ENCODE results near the gene CAPSL. TPM values are rescaled to one million over a fixed set of nuclear protein-coding genes. Genes with fewer than 3 reads are reported as not detected.
A peak's percentile ranks its signal among the peaks of the same experiment; 100 is the strongest.
"Not testable (repeated sequence)": the region's sequence is repeated elsewhere in the genome, so short reads cannot be mapped to it uniquely, and the experiment has no call there.

Gene CAPSL
- total and polyA plus RNA-seq, 3 donors from 2014 or later = 3.5 to 28.5 (median 4.5) TPM

DNA sequence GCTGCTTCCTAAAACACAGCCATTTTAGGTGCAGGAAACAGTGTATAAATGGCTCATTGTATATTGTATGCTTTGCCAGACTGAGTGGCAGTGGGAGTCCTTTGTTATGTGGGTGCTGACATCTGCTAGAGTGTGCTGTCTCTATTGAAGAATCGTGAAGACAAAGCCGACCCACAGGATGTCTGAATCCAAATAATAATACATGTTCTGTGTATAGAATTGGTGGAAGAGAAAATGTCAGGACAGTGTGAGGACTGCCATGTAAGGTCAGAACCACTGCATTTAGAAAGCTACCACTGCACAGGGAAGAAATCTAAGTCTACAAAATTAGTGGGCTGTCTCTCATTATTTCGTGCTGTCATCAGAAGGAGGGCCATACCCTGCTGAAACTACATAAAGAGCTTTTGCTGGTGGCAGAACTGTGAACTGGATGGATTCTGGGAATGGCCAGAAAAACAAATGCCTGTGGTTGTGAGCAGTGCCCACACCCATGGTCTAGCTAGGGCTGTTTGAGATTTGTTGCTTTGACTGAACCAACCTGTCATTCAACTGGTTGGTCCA lies 79.2 kb downstream of the CAPSL start:
- Histone ChIP-seq H3K9me3 (no peaks in the 10 kb centered on the region), H3K36me3 (ENCODE audit: low read depth, missing control alignments) (no peaks in the 10 kb centered on the region), H3K27ac (no peak overlapping the region), H3K4me1 (peaks cover 15% of the 10 kb centered on the region), H3K27me3 (no peaks in the 10 kb centered on the region), H3K4me3 (no peak overlapping the region)
- intact Hi-C loops (cut with DNase I; ENCODE audit: low total_unique reads) = no loop called here
- TF ChIP-seq, protein P1, sequence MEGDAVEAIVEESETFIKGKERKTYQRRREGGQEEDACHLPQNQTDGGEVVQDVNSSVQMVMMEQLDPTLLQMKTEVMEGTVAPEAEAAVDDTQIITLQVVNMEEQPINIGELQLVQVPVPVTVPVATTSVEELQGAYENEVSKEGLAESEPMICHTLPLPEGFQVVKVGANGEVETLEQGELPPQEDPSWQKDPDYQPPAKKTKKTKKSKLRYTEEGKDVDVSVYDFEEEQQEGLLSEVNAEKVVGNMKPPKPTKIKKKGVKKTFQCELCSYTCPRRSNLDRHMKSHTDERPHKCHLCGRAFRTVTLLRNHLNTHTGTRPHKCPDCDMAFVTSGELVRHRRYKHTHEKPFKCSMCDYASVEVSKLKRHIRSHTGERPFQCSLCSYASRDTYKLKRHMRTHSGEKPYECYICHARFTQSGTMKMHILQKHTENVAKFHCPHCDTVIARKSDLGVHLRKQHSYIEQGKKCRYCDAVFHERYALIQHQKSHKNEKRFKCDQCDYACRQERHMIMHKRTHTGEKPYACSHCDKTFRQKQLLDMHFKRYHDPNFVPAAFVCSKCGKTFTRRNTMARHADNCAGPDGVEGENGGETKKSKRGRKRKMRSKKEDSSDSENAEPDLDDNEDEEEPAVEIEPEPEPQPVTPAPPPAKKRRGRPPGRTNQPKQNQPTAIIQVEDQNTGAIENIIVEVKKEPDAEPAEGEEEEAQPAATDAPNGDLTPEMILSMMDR (IDR thresholded peaks at IDR 0.05) = no peak
- TF ChIP-seq POLR2A (IDR thresholded peaks at IDR 0.05) = no peak
- WGBS, 2 donors = 66 to 73% methylated on average over 3 of the region's 3 CpGs
- no peak for DNase-seq

DNA sequence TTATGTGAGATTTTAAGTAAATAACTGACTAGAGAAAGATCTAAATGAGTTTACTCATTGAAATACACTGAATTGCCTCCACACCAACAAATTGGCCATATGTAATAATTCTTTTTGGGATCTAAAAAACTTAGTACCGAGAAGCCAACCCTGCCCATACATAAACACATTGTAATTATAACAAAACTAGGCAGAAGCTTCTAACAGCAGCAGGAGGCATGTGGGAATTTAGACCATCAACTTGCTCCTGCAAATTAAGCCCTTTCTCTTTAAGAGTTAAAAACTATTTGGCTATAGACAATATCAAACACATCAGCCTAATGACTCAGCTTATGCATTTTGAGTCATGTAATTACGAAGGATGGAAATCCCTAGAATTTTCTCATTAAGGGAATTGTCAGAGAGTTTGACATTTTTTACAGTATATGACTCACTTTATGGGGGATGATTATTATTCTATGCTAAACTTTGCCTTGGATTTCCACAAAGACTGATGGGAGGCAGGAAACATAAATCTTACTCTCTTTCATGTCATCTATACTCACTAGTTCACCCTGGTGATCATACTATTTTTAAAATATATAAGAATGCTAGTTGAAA lies 80.7 kb downstream of the CAPSL start:
- no peak for DNase-seq
- 66 to 67% methylated on average over 2 of the region's 2 CpGs for WGBS, 2 donors
- no peak overlapping the region for H3K27ac ChIP-seq

DNA sequence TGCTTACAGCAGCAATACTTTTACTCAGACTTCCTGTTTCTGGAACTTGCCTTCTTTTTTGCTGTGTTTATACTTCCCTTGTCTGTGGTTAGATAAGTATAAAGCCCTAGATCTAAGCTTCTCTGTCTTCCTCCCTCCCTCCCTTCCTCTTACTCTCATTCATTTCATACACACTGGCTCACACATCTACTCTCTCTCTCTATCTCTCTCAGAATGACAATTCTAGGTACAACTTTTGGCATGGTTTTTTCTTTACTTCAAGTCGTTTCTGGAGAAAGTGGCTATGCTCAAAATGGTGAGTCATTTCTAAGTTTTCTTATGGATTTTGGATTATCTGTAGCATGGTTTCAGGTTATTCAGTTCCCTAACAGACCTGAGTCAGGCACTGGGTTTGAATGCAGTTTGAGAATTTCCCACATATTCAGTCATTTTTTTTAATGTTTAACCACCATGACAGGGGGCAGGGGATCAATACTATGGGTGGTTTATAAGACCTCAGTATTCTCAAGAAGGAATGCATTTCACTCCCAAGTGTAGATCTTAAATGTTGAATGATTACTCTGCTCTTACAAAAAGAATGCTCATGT lies 81.6 kb downstream of the CAPSL start, which contains the start of gene IL7R:
IL7R (plus strand) TSS at position 127 of the 587 bp plus-strand sequence; CDS start at position 214, 87 bp downstream.
- no peak within 1 kb of the TSS for H3K4me3 ChIP-seq
- 14 to 38% methylated on average over 1 of the region's 1 CpG for WGBS, 2 donors
- no peak for DNase-seq
- no peaks in the 10 kb centered on the region for H3K27me3 ChIP-seq
- intact Hi-C loops (cut with DNase I; ENCODE audit: low total_unique reads) = no loop called here
- H3K27ac ChIP-seq = peak within 1 kb of the TSS in 1 of 2 donors; percentile 43
- H3K4me1 ChIP-seq = peaks cover 35% of the 10 kb centered on the region
- H3K9me3 ChIP-seq = no peaks in the 10 kb centered on the region
- H3K36me3 ChIP-seq (ENCODE audit: low read depth, missing control alignments) = no peaks in the 10 kb centered on the region
- no peak for TF ChIP-seq POLR2A (IDR thresholded peaks at IDR 0.05)
- TF ChIP-seq, protein P1 (IDR thresholded peaks at IDR 0.05) = no peak

More for the DNA sequence above, 80.7 kb downstream of the CAPSL start:
- Histone ChIP-seq H3K36me3 (ENCODE audit: low read depth, missing control alignments) (no peaks in the 10 kb centered on the region), H3K27me3 (no peaks in the 10 kb centered on the region), H3K4me3 (no peak overlapping the region), H3K9me3 (no peaks in the 10 kb centered on the region), H3K4me1 (peaks cover 30% of the 10 kb centered on the region)
- no peak for TF ChIP-seq POLR2A (IDR thresholded peaks at IDR 0.05)
- intact Hi-C loops (cut with DNase I; ENCODE audit: low total_unique reads) = no loop called here

DNA sequence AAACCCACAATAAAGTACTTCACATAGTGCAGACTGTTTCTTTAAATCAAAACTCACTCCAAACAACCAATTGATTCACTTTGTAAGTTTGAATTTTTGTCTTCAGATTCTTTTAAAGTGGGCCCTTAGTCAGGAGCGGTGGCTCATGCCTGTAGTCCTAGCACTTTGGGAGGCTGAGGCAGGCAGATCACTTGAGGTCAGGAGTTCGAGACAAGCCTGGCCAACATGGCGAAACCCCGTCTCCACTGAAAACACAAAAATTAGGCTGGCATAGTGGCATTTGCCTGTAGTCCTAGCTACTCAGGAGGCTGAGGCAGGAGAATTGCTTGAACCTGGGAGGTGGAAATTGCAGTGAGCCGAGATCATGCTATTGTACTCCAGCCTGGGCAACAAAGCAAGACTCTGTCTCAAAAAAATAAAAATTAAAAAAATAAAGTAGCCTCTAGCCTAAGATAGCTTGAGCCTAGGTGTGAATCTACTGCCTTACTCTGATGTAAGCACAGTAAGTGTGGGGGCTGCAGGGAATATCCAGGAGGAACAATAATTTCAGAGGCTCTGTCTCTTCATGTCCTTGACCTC lies 82.1 kb downstream of the CAPSL start:
- intact Hi-C loops (cut with DNase I; ENCODE audit: low total_unique reads); DNase-seq; H3K4me3 ChIP-seq; H3K9me3 ChIP-seq; H3K36me3 ChIP-seq (ENCODE audit: low read depth, missing control alignments); H3K27me3 ChIP-seq: not testable (repeated sequence)
- Histone ChIP-seq H3K4me1 (peaks cover 40% of the 10 kb centered on the region), H3K27ac (peak overlapping the region in 1 of 2 donors; percentile 43)
- WGBS, 2 donors = 92% methylated on average over 5 of the region's 5 CpGs

DNA sequence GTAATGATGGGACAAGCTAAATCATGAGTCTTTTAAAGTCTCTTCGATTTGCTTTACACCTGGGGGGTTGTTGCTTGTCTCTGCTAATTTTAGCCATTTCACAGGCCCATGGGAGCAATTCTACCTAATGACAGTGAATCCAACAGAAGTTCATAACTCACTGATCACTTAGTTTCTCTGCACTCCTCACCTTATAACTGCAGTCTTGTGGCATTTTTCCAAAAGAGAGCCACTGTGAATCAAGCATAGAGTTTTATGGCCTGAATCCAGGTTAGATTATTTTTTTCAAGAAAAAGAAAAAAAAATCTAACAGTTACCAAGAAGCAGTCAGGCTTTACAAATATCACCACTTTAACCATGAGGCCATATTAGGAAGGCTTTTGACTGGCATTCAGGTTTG lies 83.2 kb downstream of the CAPSL start:
- TF ChIP-seq, protein P1 (IDR thresholded peaks at IDR 0.05) = no peak
- no peak for TF ChIP-seq POLR2A (IDR thresholded peaks at IDR 0.05)
- H3K27me3 ChIP-seq = no peaks in the 10 kb centered on the region
- H3K4me1 ChIP-seq = peaks cover 37% of the 10 kb centered on the region
- intact Hi-C loops (cut with DNase I; ENCODE audit: low total_unique reads) = no loop called here
- peak overlapping the region in 1 of 2 donors; percentile 81 for H3K27ac ChIP-seq
- no peak for DNase-seq
- H3K36me3 ChIP-seq (ENCODE audit: low read depth, missing control alignments) = no peaks in the 10 kb centered on the region
- H3K9me3 ChIP-seq = no peaks in the 10 kb centered on the region
- H3K4me3 ChIP-seq = no peak overlapping the region
- whole genome bisulfite sequencing, 2 donors = 66 to 83% methylated on average over 1 of the region's 1 CpG

Small RNA genes within 50 kb of the gene (small RNA-seq; reads per million reads assigned to genes)
- gene AC112204.1 = 0 reads per million in 2 donors

Other genes starting within 250 kb of the CAPSL start
- 10 to 100 TPM in 1 of 2 donors, 1 to 10 TPM in 1; 7.6 to 17.5 TPM for gene IL7R, start 81.7 kb downstream of the CAPSL start, total RNA-seq
- 12.1 TPM for gene IL7R, start 81.7 kb downstream of the CAPSL start, polyA plus RNA-seq (ENCODE audit: insufficient read depth, low read depth, low replicate concordance)
- 1 to 10 TPM; 4.3 to 7.5 TPM for gene UGT3A1, start 52.8 kb upstream of the CAPSL start, total RNA-seq
- 12.4 TPM for gene UGT3A1, start 52.8 kb upstream of the CAPSL start, polyA plus RNA-seq (ENCODE audit: insufficient read depth, low read depth, low replicate concordance)
- 10 to 100 TPM in 1 of 2 donors, 1 to 10 TPM in 1; 6.9 to 10.8 TPM for gene UGT3A2, start 128.3 kb upstream of the CAPSL start, total RNA-seq
- gene UGT3A2, start 128.3 kb upstream of the CAPSL start, polyA plus RNA-seq (ENCODE audit: insufficient read depth, low read depth, low replicate concordance) = 14.9 TPM
- gene LMBRD2, start 213.3 kb upstream of the CAPSL start, total RNA-seq = 10 to 100 TPM in 1 of 2 donors, 1 to 10 TPM in 1; 8.2 to 24.4 TPM
- 6.3 TPM for gene LMBRD2, start 213.3 kb upstream of the CAPSL start, polyA plus RNA-seq (ENCODE audit: insufficient read depth, low read depth, low replicate concordance)
- 10 to 100 TPM; 10.6 to 14.2 TPM for gene SKP2, start 213.5 kb upstream of the CAPSL start, total RNA-seq
- gene SKP2, start 213.5 kb upstream of the CAPSL start, polyA plus RNA-seq (ENCODE audit: insufficient read depth, low read depth, low replicate concordance) = 7.1 TPM

All from testis (tissue), 3 donors.